PC-9 (cell line): ENCODE data around the gene GATAD2B.

Experiments used
- EZH2 ChIP-seq: fragments of 200-600 bp; sonication (generic); IDR thresholded peaks from 2 replicates; pipeline ENCODE4 v1.8.0; 2017; ENCODE audit warnings: antibody characterized with exemption, low read depth
- TF ChIP-seq, protein P1 (sequence below): fragments of 200-600 bp; sonication (generic); conservative IDR thresholded peaks from 2 replicates; pipeline ENCODE4 v1.6.1; 2017; ENCODE audit warnings: mixed run types, antibody characterized with exemption, mild to moderate bottlenecking, moderate library complexity

DNA sequence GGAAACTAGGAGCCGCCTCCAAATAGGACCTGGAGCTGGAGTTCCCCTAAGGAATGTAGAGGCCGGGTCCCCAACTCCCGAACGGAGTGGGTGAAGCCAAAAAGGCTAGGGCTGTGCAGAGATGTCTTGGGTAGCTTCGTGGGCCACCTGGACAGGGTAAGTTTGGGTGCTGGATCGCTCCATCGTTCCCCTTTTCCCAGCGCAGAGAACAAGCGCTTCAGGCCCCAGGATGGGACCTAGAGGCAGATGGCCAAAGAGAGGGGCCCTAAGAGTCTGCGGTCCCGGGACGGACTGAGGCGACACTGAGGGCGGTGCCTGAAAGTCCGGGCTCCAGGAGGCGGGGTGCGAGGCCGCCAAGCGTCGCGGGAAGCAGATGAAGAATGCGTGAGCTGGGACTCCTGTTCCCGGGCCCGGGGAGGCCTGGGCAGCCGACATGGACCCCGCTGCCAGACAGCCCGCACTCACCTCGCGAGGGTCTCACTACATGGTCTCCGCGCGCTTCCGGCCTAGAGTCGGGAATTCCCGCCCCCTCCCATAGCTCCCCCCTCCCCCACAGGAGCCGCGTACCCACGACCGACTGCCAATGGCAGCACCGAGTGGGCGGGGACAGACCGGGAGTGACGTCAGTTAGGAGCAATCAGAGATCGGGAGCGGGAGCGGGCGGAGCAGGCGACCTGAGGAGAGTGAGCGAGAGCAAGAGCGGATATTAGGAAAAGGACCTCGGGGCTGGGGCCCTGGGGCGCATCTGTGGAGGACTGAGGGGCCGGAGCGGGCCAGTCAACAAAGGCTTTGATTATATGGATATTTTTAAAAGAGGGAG lies 40.5 kb upstream of the GATAD2B start, which contains the start of gene SLC39A1:
- TF ChIP-seq, protein P1, sequence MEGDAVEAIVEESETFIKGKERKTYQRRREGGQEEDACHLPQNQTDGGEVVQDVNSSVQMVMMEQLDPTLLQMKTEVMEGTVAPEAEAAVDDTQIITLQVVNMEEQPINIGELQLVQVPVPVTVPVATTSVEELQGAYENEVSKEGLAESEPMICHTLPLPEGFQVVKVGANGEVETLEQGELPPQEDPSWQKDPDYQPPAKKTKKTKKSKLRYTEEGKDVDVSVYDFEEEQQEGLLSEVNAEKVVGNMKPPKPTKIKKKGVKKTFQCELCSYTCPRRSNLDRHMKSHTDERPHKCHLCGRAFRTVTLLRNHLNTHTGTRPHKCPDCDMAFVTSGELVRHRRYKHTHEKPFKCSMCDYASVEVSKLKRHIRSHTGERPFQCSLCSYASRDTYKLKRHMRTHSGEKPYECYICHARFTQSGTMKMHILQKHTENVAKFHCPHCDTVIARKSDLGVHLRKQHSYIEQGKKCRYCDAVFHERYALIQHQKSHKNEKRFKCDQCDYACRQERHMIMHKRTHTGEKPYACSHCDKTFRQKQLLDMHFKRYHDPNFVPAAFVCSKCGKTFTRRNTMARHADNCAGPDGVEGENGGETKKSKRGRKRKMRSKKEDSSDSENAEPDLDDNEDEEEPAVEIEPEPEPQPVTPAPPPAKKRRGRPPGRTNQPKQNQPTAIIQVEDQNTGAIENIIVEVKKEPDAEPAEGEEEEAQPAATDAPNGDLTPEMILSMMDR: no peak
- no peak for TF ChIP-seq EZH2
